Astrocyte of the cerebellum (primary cell): ENCODE measurements around the gene IQSEC3.

Source experiments
- DNase-seq: peaks from one replicate; pipeline ENCODE4 v3.0.0-alpha.2; 2011; ENCODE audit warnings: low read depth
- H3K4me3 ChIP-seq: 2 replicates; pipeline ENCODE4 v1.5.1; 2011; ENCODE audit warnings: mild to moderate bottlenecking, low read depth, low read length, moderate library complexity
- CTCF ChIP-seq: IDR thresholded peaks from 2 replicates; pipeline ENCODE4 v1.5.1; 2012; ENCODE audit warnings: low read length, low read depth, moderate library complexity, mild to moderate bottlenecking; ENCODE audit errors: missing control alignments
- in situ Hi-C: cut with HindIII; loops from 2 replicates; pipeline ENCODE4 v1.10.0; 2017; ENCODE audit warnings: low sequenced_read_pairs

Gene IQSEC3

DNA sequence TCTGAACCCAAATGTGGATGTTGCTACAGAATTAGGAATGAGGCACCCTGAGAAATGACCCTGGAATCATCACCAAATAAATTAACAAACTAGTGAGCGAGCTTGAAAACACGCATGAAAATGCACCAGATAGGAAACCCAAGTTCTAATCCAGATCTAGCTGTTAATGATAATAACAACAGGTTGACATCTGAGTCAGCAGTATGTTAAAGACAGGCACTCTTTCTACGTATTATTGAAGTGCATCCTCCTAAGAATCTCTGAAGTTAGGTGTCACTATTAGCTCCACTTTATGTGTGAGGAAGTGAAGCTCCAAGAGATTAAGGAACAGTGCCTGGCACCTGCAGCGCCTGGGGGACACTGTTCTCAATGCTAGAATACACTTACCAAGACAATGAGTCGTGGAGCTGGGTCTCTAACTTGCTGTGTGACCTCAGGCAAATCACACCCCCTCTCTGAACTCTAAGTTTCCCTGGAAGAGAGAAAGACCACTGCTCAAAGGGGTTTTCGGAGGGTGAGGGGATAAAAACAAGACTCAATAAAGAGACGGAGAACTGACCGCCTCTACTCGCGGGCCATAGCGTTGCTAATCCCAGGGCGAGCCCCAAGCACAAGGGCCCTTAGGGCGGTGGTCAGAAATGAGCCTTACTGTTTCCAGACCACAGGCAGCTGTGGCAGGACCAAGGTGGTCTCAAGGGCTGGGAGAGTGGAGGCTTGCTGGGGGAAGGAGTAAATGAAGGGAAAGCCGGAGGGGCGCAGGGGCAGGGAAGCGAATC lies 145.3 kb downstream of the IQSEC3 start:
- DNase-seq = no peak
- in situ Hi-C loops = no loop called here
- H3K4me3 ChIP-seq = no peak overlapping the region
- TF ChIP-seq CTCF = no peak

- no peak for DNase-seq
- no peak overlapping the region for H3K4me3 ChIP-seq
- in situ Hi-C loops = no loop called here
- no peak for TF ChIP-seq CTCF
Observed at GRCh38 chr12:212415-212714, 145.8 kb downstream of the IQSEC3 start.

DNA sequence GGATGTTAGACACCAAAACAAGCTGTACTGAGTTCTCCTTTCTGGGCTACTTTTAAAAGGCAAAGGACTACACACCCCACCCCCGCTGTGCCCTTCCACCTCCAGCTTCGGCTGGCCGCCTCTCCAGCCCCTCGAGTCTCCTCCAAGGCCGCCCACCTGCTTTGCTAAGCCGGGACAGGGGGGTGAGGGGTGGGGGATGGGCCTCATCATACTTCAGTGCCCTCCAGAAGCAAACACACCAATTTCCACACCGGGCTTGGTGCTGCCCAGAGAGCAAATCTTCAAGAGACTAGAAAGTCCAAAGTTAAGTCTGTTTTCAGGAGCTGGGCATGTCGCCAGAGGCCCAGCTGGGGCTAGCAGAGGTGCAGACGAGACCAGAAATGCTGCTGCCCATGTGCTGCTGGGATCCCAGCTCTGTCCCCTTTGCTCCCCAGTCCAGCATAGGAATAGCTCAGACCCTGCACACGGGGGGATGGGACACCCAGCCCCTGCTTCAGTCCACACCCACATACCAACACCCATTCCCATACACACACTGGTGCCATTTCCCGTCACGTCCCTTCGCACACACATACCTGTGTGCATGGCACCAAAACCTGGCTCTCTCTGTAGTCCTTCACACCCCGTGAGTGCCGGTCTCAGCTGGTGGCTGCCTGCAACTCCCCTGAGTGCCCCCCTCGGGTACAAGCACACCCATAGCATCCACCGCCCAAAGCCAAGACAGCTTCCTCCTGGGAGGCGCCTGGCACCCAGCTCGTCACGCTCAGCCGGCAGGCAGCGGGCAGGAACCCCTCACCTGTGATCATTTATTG lies 146.4 kb downstream of the IQSEC3 start:
- DNase-seq = no peak
- in situ Hi-C loops = no loop called here
- H3K4me3 ChIP-seq = no peak overlapping the region
- TF ChIP-seq CTCF = no peak

DNA sequence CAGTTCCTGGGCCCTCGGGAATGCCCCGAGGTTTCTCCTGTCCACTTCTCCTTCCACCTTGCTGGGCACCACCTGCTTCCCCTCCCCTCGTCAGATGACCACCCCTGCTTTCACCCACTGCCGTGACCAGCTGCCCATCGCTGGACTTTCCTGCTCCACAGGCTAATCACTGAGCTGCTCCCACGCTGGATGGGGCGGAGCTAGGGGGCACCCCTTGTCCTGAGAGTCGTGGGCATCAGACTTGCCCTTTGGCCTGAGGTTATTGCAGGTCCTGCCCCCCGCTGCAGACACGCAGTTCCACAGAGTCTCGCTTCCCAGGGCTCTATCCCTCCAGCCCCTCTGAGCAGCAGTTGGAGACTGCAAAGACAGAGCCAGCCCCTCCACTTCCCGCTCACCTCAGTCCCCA lies 147.0 kb downstream of the IQSEC3 start:
- TF ChIP-seq CTCF = no peak
- in situ Hi-C loops = no loop called here
- H3K4me3 ChIP-seq = no peak overlapping the region
- no peak for DNase-seq

DNA sequence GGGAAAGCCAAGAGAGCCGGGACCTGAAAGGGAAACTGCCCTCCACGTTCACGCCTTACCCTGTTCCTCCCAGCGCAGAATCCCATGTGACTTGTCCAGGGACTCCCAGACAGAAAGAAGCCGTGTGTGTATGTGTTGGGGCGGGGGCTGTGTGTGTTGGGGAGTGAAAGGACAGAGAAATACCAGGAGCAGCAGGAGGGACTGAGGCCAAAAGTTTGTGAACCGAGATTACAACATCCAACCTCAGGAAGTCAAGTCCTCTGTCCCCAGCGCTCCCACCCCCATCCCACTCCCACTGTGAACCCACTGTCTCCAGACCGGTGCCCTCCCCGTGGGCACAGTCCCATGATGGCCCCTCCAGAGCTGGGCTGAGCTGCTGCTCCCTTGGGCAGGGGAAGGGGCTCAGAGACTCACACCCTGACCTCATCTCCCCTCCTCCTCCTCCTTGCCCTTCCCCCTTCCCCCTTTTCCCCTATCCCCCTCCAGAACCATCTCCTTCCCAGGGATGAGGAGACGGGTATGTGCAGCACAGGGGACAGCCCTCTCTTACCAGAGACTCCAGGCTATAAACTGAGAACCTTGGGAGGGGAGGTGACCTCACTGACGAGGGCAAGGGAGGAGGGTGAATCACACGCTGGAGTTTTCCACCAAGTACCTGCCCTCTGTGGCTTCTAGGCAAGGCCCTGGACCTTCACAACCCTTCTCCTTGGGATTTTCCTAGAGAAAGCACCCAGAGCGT lies 147.6 kb downstream of the IQSEC3 start, which contains the start of gene SLC6A12:
Gene SLC6A12 (minus strand): TSS at position 155 of the 739 bp plus-strand sequence. CDS start 4,171 bp downstream, outside the sequence.
- in situ Hi-C loops = no loop called here

More for the DNA sequence above, 147.6 kb downstream of the IQSEC3 start, which contains the start of gene SLC6A12:
- no peak for TF ChIP-seq CTCF
- no peak for DNase-seq
- no peak within 1 kb of the TSS for H3K4me3 ChIP-seq
